Glutamatergic neuron (in vitro differentiated cells): ENCODE data around the gene IDUA. TPM values are rescaled to one million over a fixed set of nuclear protein-coding genes. Genes with fewer than 3 reads are reported as not detected.
A peak's percentile ranks its signal among the peaks of the same experiment; 100 is the strongest.
"Not testable (repeated sequence)": the region's sequence is repeated elsewhere in the genome, so short reads cannot be mapped to it uniquely, and the experiment has no call there.

Experiments used
- DNase-seq: peaks from one replicate; pipeline ENCODE4 v3.0.0; 2022
- H3K27ac Mint-ChIP-seq: one replicate; pipeline ENCODE4 v1.8.0; 2020; ENCODE audit warnings: mild to moderate bottlenecking, mixed read lengths, inconsistent platforms; ENCODE audit not compliant: unreplicated experiment
- H3K27me3 Mint-ChIP-seq: one replicate; pipeline ENCODE4 v1.8.0; 2020; ENCODE audit warnings: mild to moderate bottlenecking, moderate library complexity, mixed read lengths, inconsistent platforms; ENCODE audit not compliant: unreplicated experiment
- H3K36me3 Mint-ChIP-seq: one replicate; pipeline ENCODE4 v1.8.0; 2020; ENCODE audit warnings: mild to moderate bottlenecking, mixed read lengths, inconsistent platforms; ENCODE audit not compliant: unreplicated experiment
- H3K4me1 Mint-ChIP-seq: one replicate; pipeline ENCODE4 v1.8.0; 2020; ENCODE audit warnings: mild to moderate bottlenecking, low read depth, mixed read lengths, inconsistent platforms; ENCODE audit not compliant: unreplicated experiment
- H3K4me3 Mint-ChIP-seq: one replicate; pipeline ENCODE4 v1.8.0; 2020; ENCODE audit warnings: mild to moderate bottlenecking, mixed read lengths, inconsistent platforms; ENCODE audit not compliant: unreplicated experiment
- H3K9me3 Mint-ChIP-seq: one replicate; pipeline ENCODE4 v1.8.0; 2020; ENCODE audit warnings: mild to moderate bottlenecking, moderate library complexity, mixed read lengths, inconsistent platforms; ENCODE audit not compliant: unreplicated experiment
- CTCF ChIP-seq: fragments of 200-600 bp; sonication (generic); IDR thresholded peaks from one replicate; pipeline ENCODE4 v1.5.0; 2021; ENCODE audit not compliant: partially characterized antibody, unreplicated experiment
- total RNA-seq: library from RNA; stranded (reverse); fragmentation: NEBNext Ultra II Directional; extraction: Animal tissue kit (Norgen Biotek cat#: 25700); gene quantifications from one replicate; pipeline ENCODE4 v1.2.1, GENCODE V29; 2021; ENCODE audit not compliant: unreplicated experiment

IDUA gene
- total RNA-seq, 1 donor from 2014 or later, result 20.3 TPM

GRCh38 chr4:1045193-1045594 lies 58.4 kb downstream of the IDUA start:
- no peaks in the 10 kb centered on the region for H3K4me1 Mint-ChIP-seq
- no peak overlapping the region for H3K4me3 Mint-ChIP-seq
- H3K27ac Mint-ChIP-seq, result no peak overlapping the region
- peaks cover 18% of the 10 kb centered on the region for H3K27me3 Mint-ChIP-seq
- no peak for TF ChIP-seq CTCF
- H3K9me3 Mint-ChIP-seq, result peaks cover 5% of the 10 kb centered on the region
- no peaks in the 10 kb centered on the region for H3K36me3 Mint-ChIP-seq
- no peak for DNase-seq

DNA sequence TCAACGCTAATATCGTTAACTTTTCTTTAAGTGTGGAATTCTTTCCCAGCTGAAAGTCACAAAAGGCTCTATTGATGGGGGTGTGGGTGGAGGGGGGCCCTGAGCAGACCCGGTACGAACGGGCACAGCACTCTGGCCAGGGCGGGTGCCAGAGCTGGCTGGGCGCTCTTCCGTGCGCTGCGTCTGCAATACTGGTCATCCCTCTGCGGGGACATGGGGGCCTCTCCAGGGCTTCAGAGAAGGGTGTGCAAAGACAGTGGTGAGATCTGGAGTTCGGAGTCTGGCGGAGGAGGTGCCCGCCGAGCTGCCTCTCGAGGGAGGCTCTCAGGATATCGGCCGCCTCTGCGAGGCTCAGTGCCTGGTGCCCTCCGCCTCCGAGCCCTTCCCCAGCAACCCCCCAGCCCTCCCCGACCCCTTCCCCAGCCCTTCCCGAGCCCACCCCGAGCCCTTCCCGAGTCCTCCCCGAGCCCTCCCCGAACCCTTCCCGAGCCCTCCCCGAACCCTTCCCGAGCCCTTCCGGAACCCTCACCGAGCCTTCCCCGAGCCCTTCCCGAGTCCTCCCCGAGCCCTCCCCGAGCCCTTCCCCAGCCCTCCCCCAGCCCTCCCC lies 58.9 kb downstream of the IDUA start:
- no peak overlapping the region for H3K4me3 Mint-ChIP-seq
- H3K4me1 Mint-ChIP-seq, result no peaks in the 10 kb centered on the region
- H3K36me3 Mint-ChIP-seq, result no peaks in the 10 kb centered on the region
- H3K9me3 Mint-ChIP-seq, result peaks cover 5% of the 10 kb centered on the region
- no peak overlapping the region for H3K27ac Mint-ChIP-seq
- no peak for TF ChIP-seq CTCF
- DNase-seq, result no peak
- peaks cover 18% of the 10 kb centered on the region for H3K27me3 Mint-ChIP-seq

DNA sequence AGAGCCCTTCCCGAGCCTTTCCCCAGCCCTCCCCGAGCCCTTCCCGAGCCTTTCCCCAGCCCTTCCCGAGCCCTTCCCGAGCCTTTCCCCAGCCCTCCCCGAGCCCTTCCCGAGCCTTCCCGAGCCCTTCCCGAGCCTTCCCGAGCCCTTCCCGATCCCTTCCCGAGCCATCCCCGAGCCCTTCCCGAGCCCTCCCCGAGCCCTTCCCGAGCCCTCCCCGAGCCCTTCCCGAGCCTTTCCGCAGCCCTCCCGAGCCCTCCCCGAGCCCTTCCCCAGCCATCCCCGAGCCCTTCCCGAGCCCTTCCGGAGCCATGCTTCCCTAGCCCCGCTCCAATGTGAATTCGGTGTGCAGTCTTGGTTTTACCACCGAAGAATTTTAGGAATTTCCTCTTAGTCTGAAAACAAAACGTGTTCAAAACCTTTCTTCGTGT lies 59.8 kb downstream of the IDUA start:
- Mint-ChIP-seq H3K27ac (peak overlapping the region; percentile 59), H3K27me3 (peaks cover 18% of the 10 kb centered on the region)
- H3K9me3 Mint-ChIP-seq, H3K4me1 Mint-ChIP-seq, H3K4me3 Mint-ChIP-seq, H3K36me3 Mint-ChIP-seq: not testable (repeated sequence)
- peak; percentile 28 for DNase-seq

GRCh38 chr4:1047106-1047975 lies 60.5 kb downstream of the IDUA start:
- H3K4me3 Mint-ChIP-seq, result no peak overlapping the region
- H3K27ac Mint-ChIP-seq, result no peak overlapping the region
- H3K27me3 Mint-ChIP-seq, result peaks cover 20% of the 10 kb centered on the region
- no peaks in the 10 kb centered on the region for H3K4me1 Mint-ChIP-seq
- H3K36me3 Mint-ChIP-seq, result peaks cover 6% of the 10 kb centered on the region
- TF ChIP-seq CTCF, result no peak
- H3K9me3 Mint-ChIP-seq, result peaks cover 8% of the 10 kb centered on the region
- no peak for DNase-seq

DNA sequence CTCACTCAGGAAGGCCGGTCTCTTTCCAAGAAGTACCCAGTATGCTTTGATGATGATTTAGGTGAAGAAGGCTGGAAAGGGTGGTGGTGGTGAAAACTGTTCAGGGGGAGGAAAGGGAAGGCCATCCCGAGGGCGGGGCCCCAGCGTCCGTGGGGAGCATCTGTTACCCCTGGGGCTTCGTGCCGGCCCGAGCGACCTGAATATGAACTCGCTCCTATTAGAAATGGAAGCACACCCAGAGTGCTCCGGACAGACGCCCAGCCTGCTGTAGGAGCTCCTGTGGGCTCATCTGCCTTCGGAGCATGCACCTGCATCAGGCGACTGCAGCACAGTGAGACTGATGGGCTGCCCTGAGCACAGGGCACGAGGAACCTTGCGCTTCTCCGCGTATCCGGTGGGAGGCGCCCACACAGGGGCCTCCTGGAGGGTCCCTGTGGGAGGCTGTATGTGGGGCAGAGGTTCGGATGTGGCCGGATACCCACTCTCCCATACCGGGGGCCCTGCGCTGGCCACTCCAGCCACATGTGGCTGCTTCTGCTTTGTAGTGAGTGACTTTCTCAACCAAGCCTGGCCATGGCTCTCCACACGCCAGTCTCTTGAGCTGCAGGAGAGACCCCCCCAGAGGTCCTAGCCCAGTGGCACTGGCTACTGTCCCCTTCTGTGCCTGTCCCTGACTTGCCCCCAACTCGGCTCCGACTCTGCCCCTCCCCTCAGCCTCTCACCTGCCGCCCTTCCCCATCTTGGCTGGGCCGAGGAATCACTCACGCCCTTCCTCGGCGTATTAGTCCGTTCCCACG lies 61.3 kb downstream of the IDUA start:
- TF ChIP-seq CTCF, result no peak
- Mint-ChIP-seq H3K27ac (no peak overlapping the region), H3K9me3 (peaks cover 7% of the 10 kb centered on the region), H3K36me3 (peaks cover 9% of the 10 kb centered on the region), H3K4me3 (no peak overlapping the region), H3K4me1 (no peaks in the 10 kb centered on the region), H3K27me3 (peaks cover 18% of the 10 kb centered on the region)
- no peak for DNase-seq
